ENCODE data around the gene SHBG. TPM values are rescaled to one million over a fixed set of nuclear protein-coding genes. Genes with fewer than 3 reads are reported as not detected.

Gene SHBG
- total and polyA plus RNA-seq, 2 of the 4 experiments (the other 2 are of a cell fraction), result 0.36 to 0.38 TPM

GRCh38 chr17:7583253-7584109 is 46.5 kb upstream of the SHBG start, which contains the start of gene MPDU1:
Gene MPDU1, plus strand, starts transcription at chr17:7583852. Its CDS starts 11 bp downstream, at chr17:7583863.
- peak within 1 kb of the TSS; percentile 92 for H3K9ac ChIP-seq (ENCODE audit: low read depth, low read length)
- H2BK20ac ChIP-seq (ENCODE audit: low read depth, low read length), result peak within 1 kb of the TSS; percentile 95
- WGBS, 2 experiments (ENCODE audit: extremely low coverage in 2 of 2, insufficient read length in 1 of 2), result 1% methylated on average over 40 of the region's 69 CpGs; no CpG with 5 or more reads in 1 of the 2 experiments
- TF ChIP-seq MXI1 (IDR thresholded peaks at IDR 0.05; ENCODE audit: borderline replicate concordance, low read depth, low read length) (peak; percentile 99), RFX5 (IDR thresholded peaks at IDR 0.05; ENCODE audit: low read depth, low read length) (no peak), POLR2A (IDR thresholded peaks at IDR 0.05; ENCODE audit: low read depth, low read length) (peak; percentile 98), USF2 (IDR thresholded peaks at IDR 0.05; ENCODE audit: low read depth, low read length) (peak; percentile 25; the same call in 1 of the 2 replicates), CHD1 (IDR thresholded peaks at IDR 0.05; ENCODE audit: low read depth, low read length) (no peak), MAZ (IDR thresholded peaks at IDR 0.05; ENCODE audit: borderline replicate concordance, low read depth, low read length) (peak; percentile 60; the same call in 1 of the 2 replicates)
- H3K79me1 ChIP-seq (ENCODE audit: low read depth in 1 of 2, low read length in 2 of 2), result peaks cover 24 to 77% of the 10 kb centered on the region in 2 experiments
- peak within 1 kb of the TSS; percentile 100 for H3K23ac ChIP-seq (ENCODE audit: low read depth, low read length)
- peaks cover 43% of the 10 kb centered on the region for H3K4me1 ChIP-seq (ENCODE audit: control insufficient read depth, insufficient read depth, low read length)
- CTCF ChIA-PET, result interaction anchor here (0.8 to 1.4 kb wide), 4 partner anchors 14 to 104 kb away, joined by 3 to 6 read pairs (median 4); partner anchors contain the start of genes TP53 and WRAP53
- peak; percentile 70 for ATAC-seq (ENCODE audit: low read depth)
- no peaks in the 10 kb centered on the region for H3K9me3 ChIP-seq (ENCODE audit: control insufficient read depth, insufficient read depth, low read length)
- peak within 1 kb of the TSS; percentile 100 for H4K91ac ChIP-seq (ENCODE audit: insufficient read depth, low read depth, low read length)
- peak within 1 kb of the TSS; percentile 100 for H3K4ac ChIP-seq (ENCODE audit: low read depth, low read length)
- dilution Hi-C loops (cut with HindIII; ENCODE audit: low sequenced_read_pairs, unreplicated experiment) (no loop called here), in situ Hi-C loops (cut with MboI; ENCODE audit: low sequenced_read_pairs) (no loop called here), intact Hi-C loops (cut with micrococcal nuclease) (no loop called here)
- H3K27ac ChIP-seq (ENCODE audit: insufficient read depth, low read length), result peak within 1 kb of the TSS; percentile 93
- peak within 1 kb of the TSS; percentile 63 to 100 for H4K8ac ChIP-seq (ENCODE audit: low read depth in 2 of 2, low read length in 2 of 2)
- H4K20me1 ChIP-seq (ENCODE audit: insufficient read depth, low read length), result peaks cover 27% of the 10 kb centered on the region
- peak within 1 kb of the TSS; percentile 98 for H2BK5ac ChIP-seq (ENCODE audit: low read depth, low read length, poor library complexity, severe bottlenecking)
- H3K9me1 ChIP-seq (ENCODE audit: insufficient read depth, low read length), result peaks cover 30% of the 10 kb centered on the region
- peak within 1 kb of the TSS; percentile 68 for H3K4me3 ChIP-seq (ENCODE audit: insufficient read depth, low read depth, low read length)
- no TSS peak for BruUV-seq (replicated peaks)
- peak within 1 kb of the TSS; percentile 100 for H2AK9ac ChIP-seq (replicated peaks; ENCODE audit: low read depth, low read length, poor library complexity)
- POLR2A ChIA-PET (ENCODE audit: unreplicated experiment), result interaction anchor here (0.6 to 1.8 kb wide), 8 partner anchors 8 to 104 kb away, joined by 3 to 12 read pairs (median 3); no protein-coding TSS in a partner anchor
- H2BK15ac ChIP-seq (ENCODE audit: low read depth, low read length), result peak within 1 kb of the TSS; percentile 92
- H3K4me2 ChIP-seq (ENCODE audit: low read depth, low read length), result peak within 1 kb of the TSS; percentile 93
- peaks cover 18% of the 10 kb centered on the region for H3K36me3 ChIP-seq (ENCODE audit: control insufficient read depth, insufficient read depth, low read length)
- H3K27me3 ChIP-seq (ENCODE audit: control insufficient read depth, insufficient read depth, low read length), result no peaks in the 10 kb centered on the region
- peak within 1 kb of the TSS; percentile 100 for H3K14ac ChIP-seq (replicated peaks; ENCODE audit: low read depth, low read length)
- peak within 1 kb of the TSS; percentile 99 for H2AFZ ChIP-seq (replicated peaks; ENCODE audit: low read length, poor library complexity)
- H3K18ac ChIP-seq (ENCODE audit: low read depth, low read length), result peak within 1 kb of the TSS; percentile 99
- peak; percentile 96 for DNase-seq
- H4K5ac ChIP-seq (ENCODE audit: low read depth, low read length), result peak within 1 kb of the TSS; percentile 99
- peak within 1 kb of the TSS; percentile 99 for H2BK120ac ChIP-seq (ENCODE audit: low read depth, low read length)
- H3K56ac ChIP-seq (ENCODE audit: extremely low read depth, insufficient read depth, low read length), result peak within 1 kb of the TSS; percentile 99
- H2AK5ac ChIP-seq (ENCODE audit: low read depth, low read length), result peak within 1 kb of the TSS; percentile 100
